Adrenal gland (tissue), 5 donors: ENCODE results near the gene GYPC.

Experiments used
- CTCF ChIP-seq, 6 experiments: fragments of 450-650 bp in 4 of 6; fragments of 200-600 bp in 2 of 6; sonication (generic) in 1 of 6; IDR thresholded peaks; 1 replicate in 5 of 6; 2 replicates in 1 of 6; pipeline versions ENCODE4 v1.5.1 to v1.8.0; 2016 to 2021; ENCODE audit warnings: antibody characterized with exemption in 6 of 6, mild to moderate bottlenecking in 2 of 6, moderate library complexity in 1 of 6
- POLR2A ChIP-seq, 2 donors: fragments of 450-650 bp; IDR thresholded peaks; one replicate each; pipeline ENCODE4 v1.6.1; 2017; ENCODE audit warnings: antibody characterized with exemption in 2 of 2, mild to moderate bottlenecking in 2 of 2, moderate library complexity in 1 of 2
- donor health status: DM: no; HTN: no; CAD: no.

- TF ChIP-seq CTCF (IDR thresholded peaks at IDR 0.05) (no peak), POLR2A (IDR thresholded peaks at IDR 0.05) (no peak)
These were observed 5.9 kb downstream of the GYPC start for GRCh38 chr2:126661702-126662500.
